Activated CD8-positive, alpha-beta memory T cell treated with anti-CD3 and anti-CD28 coated beads, Interleukin-2, amount 50 U/mL, for 24 hours (primary cell): ENCODE measurements around the gene PEPD.

Source experiments
- DNase-seq: peaks from one replicate; pipeline ENCODE4 v3.0.0-alpha.2; 2020; ENCODE audit errors: extremely low read depth

PEPD gene

DNA sequence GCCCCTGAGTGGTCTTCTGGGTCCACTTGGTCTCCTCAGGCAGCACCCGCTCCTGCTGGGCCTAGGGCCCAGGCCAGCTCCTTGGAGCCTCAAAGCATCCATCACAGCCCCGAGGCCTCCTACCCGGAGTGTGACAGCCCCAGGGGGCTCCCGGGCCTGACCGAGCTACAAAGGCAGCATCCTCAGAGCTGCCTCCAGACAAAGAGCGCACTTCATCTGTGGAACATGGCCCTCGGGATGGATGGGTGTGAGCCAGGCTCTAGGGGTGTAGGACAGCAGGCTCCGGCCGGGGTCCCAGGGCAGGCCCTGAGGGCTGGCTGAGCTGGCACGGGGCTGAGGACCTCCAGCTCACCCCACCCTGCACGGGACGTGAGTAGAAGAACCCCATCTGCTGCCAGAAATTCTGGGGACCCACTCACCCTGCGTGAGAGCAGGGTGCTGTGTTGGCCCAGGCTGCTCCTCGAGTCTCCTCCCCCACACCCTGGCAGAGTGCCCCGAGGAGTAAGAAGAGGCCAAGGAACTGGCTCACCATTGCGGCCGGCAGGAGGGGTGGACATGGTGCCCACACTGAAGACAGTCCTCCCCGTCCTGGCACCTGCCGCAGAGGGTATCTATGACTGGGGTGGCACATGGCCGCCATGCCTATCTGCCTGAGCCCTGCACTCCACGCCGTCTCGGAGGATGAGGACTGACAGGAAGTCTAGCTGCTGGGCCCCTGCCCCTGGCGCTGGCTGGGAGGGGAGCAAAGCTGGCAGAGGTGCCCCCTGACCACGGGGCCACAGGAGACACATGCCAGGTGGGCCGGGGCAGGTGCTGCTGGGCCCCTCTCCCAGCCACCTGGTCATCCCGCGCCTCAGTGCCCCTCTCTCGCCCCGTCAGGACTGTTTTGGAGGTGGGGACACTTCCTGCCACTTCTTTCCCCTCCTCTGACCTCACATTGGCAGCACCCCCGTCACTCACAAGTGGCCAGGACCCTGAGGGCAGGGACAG lies 125.7 kb downstream of the PEPD start:
- DNase-seq: no peak

DNA sequence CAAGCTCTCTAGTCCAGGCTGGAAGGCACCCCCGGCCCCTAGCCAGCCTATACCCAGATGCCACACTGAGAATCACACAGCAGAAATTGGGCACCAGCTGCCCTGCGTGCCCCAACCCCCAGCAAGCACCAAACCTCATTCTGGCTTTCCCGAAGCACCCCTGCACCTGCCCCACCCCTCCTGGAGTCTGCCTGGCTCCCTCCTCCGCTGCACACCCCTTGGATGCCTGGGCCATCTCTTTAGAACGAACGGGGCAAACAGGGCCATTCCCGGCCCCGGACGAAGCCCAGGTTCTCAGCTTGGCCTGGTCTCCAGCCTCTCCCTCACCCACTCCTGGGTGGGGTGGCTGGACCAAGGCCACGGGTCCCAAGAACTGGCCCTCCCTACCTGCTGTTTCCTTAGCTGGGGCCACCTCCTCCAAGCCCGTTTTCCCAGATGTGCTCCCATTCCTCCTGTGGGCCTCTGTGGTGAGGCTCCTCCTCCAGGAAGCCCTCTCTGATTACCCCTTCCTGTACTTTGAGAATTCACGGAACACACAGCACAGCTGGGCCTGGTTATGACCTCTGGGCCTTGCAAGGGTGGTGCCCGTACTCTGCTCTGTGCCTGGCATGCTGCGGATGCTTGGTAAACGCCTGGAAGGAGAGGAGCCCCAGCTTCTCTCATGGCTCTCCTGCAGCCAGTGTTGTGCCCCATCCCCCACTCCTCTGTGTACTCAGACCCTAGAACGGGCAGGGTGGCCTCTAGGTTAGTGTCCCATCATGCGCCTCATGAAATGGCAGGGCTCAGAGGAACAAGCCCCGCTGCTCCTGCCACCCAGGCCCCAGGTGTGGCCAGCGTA lies 126.6 kb downstream of the PEPD start:
- DNase-seq: no peak

DNA sequence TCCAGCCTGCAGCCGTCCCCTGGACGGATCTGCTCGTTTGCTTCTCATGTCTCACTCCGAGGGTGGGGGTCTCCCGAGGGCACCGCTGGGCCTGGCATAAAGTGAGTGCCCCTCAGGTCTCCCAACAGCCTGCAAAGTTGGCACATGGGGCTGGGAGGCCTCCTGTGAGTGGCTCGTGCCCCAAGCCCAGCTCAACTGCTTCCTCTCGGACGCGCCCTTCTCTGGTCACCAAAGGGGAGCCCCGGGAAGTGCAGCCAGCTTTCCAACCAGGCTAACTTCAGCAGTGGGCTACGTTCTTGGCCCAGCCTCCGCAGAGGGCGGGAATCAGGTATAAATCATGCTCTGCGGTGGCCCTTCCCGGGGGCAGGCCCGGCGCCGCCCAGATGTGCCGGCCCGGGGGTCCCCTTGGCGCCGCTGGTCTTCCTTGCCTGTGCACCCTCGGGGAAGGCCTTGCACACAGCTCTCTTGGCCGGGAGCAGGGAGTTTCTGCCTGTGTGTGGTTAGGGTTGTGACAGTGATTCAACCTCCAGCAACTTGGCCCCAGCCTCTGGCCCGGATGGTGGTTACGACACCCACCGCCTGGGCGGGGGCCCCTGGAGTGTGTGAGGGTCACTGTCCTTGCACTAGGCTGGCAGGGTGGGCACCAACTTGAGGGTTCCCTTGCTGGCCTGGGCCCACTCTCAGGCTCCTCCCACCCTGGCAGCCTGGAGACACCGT lies 127.4 kb downstream of the PEPD start:
- no peak for DNase-seq

DNA sequence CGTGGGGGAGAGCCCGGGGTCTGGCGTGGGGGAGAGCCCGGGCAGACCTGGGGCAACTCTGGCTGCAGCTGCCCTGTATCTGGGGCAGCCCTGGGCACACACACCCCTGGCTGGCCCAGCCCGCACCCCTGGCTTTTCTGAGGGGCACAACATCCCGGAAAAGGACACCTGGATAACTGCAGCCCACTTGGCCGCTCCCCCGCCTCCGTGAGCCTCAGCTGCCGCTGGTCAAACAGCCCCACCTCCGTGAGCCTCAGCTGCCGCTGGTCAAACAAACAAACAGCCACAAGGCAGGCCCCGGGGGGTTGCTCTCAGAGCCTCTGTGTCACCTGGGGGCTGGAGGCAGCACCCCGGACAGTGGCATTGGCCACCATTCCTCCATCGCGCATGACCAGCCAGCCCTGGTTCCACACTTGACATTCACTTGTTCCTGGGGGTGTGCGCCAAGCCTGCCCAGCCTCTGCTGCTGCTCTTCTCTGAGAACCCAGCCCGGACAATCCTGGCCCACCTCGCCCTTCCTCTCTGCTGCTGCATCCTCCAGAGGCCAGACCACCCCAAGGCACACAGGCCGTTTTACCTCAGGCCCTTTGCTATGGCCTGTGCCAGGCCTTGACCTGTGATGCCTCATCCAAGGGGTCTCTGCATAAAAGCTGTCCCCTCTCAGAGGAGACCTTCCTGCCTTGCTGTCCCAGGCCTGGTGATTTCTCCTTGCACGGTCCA lies 128.1 kb downstream of the PEPD start:
- DNase-seq: no peak

DNA sequence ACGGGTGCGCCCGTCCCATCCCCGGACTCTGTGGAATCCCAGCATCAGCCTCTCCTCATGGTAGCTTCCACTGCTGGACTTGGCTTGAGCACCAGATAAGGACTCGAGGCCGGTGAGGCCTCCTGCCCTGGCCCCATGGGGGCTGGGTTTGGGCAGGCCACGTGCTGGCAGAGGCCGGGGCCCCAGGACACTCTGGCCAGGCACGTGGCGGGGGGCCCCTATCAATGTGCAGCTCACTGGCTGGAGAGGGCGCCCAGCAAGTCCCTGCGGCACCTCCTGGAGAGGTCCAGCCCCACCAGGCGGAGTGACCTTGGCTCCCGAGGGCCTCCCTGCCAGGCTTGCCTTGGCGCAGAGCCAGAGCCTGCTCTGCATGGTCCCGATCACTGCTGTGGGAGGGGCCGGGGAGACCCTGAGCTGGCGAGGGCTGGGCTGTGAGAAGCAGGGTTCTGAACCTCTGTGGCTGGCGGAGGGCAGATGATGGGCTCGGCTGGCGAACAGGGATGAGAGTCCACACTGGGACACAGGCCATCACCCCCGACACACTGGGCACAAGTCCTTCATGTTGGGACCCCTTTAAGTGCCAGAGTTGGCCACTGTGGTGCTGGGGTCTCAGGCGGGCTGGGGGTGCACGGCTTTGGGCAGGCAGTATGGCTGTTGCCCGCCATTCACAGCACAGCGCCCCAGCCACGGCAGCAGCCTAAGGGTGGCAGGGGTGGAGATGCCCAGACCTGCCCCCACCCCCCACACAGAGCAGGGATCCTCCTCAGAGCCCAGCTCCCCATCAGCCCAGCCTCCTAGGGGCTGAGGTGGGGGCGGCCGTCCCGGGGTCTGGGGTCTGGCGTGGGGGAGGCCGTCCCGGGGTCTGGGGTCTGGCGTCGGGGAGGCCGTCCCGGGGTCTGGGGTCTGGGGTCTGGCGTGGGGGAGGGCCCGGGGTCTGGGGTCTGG lies 129.0 kb downstream of the PEPD start:
- no peak for DNase-seq

DNA sequence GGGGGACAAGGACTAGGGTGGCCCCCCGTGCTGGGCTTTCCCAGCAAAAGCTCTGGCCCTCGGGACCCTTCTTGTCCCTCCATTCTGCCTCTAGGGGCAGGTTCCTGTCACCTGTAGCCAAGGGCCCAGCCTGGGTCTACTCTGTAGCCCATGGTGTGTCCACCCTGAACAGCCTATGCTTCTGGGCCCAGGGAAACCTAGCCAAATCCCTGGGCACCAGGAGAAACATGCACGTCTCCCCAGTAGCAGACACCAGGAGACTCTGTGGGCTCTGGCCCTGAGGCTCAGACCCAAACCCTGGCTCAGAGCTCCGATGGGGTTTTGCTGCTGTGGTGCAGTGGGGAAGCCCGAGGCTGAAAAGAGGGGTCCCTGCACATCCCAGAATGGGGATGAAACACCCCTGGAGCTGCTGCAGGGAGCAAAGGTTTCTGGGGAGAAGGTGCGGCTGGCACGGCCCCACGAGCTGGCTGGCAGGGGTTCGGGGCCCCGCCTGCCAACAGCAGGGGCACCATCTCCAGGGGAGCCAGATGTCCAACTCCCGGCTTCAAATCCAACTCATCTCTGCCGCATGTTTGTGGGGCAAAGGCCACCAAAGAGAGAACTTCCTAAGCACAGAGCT lies 129.9 kb downstream of the PEPD start:
- DNase-seq: no peak

DNA sequence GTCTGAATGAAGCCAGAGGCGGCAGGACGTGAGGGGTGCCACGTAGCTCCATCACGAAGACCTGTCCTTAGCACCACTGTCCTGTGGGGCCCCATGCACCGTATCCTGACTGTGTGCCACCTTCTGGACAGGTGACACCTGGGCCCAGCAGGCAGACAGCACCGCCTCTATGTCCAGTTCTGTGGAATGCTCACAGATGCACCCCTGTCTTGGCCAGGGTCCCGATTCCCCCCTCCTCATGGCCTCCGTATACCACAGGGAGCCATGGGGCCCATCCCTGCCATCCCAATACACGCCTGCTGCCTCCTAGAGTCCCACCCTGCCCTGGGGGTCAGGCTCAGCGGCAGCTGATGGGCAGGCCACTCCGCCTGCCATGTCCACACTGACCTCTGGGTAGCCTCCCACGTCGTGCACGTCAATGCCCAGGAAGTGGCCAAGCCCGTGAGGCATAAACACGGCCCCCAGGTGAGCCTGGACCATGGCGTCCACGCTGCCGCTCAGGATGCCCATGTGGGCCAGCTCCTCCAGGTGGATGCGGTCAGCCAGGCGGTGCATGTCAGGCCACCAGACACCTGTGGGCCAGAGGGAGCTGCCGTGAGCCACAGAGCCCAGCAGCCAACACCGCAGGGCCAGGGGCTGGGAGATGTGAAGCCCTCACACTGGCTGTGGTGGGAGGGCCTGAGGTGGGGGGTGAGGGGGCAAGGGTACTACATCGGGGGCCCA lies 130.5 kb downstream of the PEPD start:
- no peak for DNase-seq

DNA sequence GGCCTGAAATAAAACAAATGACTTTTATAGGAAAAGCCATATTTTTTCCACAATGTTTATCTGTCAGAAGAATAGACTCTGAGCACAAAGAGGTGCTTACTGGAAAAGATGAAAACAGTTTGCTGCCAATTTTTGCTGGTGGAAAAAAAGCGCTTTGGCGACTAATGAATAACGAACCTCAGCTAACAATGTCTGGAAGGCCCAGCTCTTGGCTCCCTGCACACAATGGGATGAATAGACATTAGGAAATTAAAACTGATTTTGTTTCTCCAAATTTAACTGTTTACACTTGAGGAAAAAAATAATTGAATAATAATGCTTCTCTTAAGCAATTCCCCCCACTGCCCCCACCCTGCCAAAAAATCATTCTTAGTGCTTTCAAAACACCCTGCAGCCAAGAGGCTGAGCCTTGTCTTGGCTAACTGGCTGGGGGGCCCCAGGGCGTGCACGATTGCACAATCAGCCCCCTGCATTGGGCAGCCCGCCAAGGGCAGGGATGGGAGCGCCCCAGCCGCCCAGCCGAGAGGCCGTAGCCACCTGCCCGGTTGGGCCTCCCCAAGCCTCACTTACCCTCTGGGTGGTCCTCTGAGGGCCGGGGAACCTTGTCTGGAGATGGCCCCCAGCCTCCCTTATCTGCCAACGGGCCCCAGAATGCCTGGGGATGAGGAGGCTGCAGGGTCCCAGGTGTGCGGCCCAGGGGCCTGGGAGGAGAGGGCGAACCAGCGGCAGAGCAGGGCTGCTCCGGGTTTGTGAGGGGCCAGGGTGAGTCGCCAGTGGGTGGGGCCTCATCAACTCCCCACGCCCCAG lies 131.3 kb downstream of the PEPD start:
- no peak for DNase-seq

DNA sequence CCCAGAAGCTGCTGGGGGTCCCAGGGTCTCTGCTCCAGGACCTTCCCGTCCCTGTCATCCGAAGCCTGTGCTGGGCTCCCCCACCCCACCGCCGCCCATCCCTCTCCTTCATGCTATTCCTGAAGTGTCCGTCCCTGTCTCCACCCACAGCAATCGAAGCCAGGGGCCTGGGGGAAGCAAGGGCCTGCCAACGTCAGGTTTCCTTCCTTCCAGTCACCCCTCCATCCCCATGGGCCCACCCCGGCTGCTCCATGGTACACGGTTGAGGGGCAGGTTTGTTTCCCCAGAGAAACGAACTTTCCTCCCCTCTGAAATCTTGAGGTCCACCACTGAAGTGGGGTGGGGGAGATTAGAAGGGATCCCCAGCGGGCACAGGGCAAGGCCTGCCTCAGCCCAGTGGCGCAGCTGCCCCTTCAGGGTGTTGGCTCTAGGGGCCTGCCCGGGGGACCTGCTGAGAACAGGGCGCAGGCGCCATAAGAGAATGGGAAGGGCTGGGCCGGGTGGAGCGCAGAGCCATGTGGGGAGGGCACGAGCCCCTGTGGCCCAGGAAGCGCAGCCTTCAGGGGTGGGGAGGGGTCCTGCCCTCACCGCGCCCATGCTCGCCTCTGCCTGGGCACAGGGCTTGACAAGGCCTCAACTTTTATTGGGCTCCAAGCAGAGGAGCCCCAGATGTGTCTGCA lies 132.0 kb downstream of the PEPD start:
- DNase-seq: no peak

DNA sequence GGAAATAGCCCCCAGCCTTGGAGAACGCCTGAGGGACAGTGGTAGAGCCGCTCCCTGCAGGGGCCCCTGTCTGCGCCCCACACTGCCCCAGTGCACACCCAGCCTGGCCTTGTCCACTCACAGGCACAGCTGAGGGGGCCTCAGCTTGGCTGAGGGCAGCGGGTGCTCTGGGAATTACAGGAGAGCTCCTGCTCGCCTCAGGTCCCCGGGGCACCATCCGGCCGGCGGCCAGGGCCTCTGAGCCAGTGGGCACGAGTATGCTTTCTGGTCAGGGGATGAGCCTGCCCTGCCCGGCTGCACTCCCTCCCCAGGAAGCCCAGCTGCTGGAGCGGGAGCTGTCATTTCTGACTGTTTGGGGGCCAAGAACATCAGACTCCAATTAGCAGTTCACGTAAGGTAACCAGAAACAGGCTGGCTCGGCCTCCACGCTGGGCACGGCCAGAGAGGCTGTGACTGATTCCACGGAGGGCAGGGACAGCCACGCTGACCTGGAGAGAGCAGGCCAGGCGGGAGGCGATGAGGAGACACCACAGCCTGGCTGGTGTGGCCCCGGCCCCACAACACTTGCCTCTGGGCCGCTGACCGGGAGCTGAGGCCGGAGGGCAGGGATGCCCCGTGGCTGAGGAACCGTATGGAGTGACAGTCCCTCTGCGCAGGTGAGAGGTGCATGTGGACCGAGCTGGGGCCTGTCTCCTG lies 132.7 kb downstream of the PEPD start:
- DNase-seq: no peak

DNA sequence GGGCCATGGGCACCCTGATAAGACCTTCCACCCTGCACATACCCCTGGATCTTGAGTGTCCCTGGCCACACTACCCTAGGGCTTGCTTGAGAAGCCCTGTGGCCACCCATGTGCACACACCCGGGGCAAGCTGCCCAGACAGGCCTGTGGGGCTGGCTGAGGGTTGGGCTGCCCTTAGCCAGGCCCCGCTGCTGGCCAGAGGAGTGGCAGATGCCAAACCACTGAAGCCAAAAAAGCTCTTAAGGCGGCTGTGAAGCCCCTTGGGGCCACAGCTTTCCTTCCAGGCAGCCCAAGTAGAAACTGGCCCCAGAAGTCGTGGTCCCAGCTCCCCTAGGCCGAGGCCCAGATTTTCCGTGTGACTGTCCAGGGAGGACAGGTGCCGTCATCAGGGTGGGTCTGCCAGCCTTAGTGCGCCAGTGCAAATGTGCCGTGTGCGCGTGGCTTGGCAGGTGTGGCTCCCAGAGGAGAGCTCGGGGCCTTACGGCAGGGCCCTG lies 133.3 kb downstream of the PEPD start:
- DNase-seq: no peak

DNA sequence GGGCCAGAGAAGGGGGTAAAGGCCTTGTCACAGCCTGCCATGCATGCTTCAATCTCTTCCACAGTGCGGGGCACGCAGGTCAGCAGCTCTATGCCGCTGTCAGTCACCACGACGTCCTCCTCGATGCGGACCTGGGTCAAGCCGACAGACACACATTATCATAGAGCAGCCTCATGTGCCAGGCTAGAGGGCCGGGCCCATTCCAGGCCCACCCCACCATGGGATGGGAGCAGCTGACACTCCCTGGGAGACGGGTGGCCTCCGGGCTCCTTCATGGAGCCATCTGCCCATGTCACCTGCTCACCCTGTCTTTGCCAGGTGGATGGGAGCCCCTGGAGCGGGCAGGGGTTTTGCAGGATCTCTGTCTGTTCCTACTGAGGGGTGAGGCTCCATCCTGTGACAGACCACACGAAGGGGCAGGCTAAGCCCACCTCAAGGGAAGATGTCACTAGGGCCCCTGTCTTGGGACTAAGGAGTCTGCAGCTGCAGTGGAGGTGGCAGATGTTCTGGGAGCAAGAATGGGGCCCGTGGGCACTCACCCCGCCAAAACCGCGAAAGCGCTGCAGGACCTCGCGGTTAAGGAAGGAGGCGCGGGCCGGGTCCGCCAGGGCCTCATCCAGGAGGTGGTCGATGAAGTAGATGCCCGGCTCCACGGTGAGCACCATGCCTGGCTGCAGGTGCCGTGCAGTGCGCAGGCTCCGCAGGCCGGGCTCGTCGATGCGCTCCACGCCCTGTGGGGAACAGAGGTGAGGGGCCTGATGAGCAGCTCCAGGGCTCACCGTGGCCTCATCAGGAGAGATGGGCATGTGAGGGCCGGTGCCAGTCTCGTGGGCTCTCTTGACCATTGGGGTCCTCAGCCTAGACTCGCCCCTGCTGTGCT lies 134.0 kb downstream of the PEPD start:
- no peak for DNase-seq

DNA sequence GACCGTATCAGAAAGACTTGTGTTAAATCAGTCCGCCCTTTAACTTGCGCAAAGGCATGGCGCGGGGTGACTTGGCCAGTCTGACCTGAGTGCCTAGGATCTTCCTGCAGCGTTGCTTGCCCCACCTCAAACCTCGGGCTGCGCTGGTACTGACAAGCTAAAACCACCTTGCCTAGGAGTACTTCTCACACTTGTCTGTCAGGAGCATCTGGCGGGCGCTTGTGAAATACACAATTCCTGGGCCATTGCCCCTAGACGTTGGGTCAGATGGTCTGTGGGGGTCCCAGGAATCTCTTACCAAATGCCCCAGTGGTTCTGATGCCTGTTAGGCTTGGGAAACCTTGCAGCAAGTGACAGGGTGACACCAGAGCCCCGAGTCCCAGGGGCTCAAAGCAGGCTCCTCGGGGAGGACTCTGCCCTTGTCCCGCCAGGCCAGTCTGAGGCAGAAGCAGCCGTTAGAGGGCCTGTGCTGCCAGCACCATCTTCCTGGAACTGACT lies 135.2 kb downstream of the PEPD start:
- DNase-seq: no peak

DNA sequence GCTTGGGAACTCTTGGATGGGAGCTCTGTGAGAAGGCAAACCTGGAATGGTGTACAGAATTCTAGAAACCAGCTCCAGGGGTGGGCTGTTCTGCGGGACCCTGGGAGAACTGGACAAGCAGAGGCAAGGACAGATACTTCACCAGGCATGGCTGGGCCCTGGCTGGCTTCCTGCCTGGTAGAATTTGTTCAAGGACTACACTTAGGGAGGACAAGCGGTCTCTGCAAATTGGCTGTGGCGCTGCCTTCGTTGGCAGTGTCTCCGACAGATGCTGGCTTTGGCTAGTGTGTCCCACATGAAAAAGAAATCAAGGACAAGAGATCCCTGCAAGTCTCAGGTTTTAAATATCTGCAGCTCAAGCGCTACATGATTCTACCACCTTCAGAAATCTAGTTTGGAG lies 135.6 kb downstream of the PEPD start:
- no peak for DNase-seq

DNA sequence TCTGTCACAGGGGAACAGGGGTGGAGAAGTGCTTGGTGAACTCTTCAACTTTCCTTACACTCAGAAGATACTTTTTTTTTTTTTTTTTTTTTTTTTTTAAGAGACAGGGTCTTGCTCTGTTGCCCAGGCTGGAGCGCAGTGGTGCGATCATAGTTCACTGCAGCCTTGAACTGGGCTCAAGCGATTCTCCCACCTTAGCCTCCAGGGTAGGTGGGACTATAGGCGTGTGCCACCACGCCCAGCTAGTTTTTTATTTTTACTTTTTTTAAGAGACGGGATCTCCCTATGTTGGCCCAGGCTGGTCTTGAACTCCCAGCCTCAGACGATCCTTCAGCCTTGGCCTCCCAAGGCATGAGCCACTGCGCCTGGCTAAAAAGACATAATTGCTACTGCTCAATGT lies 136.6 kb downstream of the PEPD start:
- no peak for DNase-seq
